Raji (cell line): ENCODE measurements around the gene GUCA1A.

ENCODE experiments used
- POLR2A ChIP-seq: IDR thresholded peaks from 2 replicates; pipeline ENCODE4 v1.6.1; 2011; ENCODE audit warnings: low read depth, low read length, control low read depth; ENCODE audit not compliant: insufficient read depth

The GUCA1A gene

GRCh38 chr6:42138630-42139619 lies 34.2 kb upstream of the GUCA1A start:
- TF ChIP-seq POLR2A = no peak

- TF ChIP-seq POLR2A = no peak
Measured at GRCh38 chr6:42140032-42140431, 33.1 kb upstream of the GUCA1A start.

DNA sequence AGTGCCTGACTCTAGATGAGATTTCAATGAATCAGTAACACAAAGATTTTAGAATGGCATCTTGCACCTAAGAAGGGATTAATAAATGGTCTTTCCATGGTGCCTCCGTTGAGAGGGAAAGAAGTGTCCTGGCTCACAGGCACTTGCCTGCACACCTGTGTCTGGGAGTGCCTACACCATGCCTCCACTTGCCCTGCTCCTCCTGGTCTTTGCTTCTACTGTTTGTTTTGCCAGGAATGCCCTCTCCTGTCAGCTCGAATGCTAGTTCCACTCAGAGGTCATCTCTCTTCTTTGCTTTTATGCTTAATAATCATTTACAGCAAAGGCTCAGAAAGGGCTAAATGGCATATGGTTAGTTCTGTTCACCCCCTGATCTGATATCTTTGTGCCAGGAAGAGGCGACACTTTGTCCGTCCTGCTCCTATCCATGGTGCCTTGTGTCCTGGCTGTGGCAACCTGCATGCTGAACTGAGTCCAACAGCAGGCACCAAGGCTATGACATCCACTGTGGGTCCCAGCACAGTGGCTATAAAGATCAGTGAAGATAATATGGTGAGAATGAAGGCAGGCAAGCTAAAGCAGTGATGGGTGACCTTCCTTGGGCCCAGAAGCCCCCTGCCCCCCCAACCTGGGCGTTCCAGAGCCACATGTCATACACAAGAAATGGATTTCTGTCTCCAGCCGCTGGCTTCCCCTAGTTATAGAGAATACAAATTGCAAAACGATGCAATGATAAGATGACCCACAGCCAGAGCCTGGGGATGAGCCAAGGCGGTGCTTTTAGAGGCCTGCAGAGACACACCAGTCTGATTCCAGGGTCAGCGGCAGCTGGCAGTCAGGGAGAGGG lies 32.2 kb upstream of the GUCA1A start:
- TF ChIP-seq POLR2A = no peak

DNA sequence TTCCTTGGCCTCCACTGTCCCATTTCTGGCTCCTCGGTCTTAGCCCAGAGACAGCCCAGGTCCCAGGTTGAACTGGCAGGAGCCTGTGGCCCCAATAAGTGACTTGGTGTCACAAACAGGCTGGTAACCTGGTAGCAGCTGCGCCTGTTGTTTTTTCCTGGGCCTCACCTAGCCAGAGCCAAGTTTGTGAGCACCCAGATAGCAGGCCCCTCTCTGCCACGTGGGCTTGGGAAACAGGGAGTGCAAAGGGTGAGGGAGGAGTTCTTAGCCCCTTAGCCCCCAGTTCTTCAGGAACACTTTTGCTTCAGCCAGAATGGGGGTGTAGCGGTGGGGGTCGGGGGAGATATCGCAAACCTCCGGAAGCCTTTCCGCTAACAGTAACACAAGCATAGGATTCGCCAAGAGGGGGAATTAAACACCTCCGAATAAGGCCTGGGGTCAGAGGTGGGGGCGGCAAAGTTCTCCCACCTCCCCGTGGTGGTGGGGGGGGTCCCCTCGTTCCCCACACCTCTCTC lies 31.5 kb upstream of the GUCA1A start:
- no peak for TF ChIP-seq POLR2A

DNA sequence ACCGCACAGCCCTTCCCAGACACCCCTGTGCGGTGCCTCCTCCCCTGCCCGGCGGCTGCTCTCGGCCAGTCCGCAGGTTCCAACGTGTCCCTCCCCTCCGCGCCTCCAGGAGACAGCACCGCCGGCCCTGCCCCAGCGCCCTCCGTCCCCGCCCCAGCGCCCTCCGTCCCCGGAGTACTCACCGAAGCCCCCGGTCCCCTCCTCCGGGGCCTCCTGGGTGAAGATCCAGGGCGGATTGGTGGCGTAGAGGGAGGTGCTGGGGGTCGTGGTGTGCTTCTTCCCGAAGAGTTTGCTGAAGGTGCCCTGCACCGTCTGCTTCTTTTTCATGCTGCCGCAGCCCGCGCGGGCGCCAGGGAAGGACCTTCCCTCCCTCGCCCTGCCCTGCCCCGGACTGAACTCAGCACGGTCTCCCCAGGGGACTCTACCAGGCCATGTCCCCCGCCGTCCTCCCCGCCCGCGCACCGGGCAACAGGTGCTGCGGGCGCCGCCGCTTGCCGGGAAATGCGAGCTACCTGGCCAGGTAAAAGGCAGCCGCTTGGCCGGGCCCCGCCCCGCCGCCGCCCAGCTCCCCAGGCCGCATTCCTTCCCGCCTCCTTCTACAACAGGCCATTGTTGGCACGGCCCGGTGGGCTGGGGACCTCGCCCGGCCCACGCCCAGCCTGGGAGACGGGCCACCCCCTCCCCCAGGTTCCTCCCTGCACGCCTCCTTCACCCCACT lies 30.9 kb upstream of the GUCA1A start, which contains the start of gene C6orf132:
TSS of gene C6orf132 (minus strand) at position 503 of the 718 bp plus-strand sequence. CDS start at position 327, 176 bp downstream.
- no peak for TF ChIP-seq POLR2A

GRCh38 chr6:42147138-42147562 lies 26.0 kb upstream of the GUCA1A start:
- no peak for TF ChIP-seq POLR2A

DNA sequence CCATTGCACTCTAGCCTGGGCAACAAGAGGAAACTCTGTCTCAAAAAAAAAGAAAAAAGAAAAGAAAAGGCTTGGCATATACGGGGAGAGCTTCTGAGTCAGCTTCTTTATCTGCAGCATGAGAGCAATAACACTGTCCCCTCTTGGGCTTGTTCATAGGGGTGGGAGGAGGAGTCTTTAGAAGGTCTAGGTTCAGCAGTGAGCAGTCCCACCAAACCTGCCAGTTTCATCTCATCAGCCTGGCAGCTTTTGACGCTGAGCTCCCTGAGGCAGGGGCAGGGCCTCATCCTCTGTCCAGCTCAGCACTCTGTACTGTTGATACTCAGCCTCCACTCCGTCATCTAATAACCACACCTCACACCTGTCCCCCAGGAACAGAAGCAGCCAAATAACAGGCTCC lies 25.1 kb upstream of the GUCA1A start:
- TF ChIP-seq POLR2A = no peak

DNA sequence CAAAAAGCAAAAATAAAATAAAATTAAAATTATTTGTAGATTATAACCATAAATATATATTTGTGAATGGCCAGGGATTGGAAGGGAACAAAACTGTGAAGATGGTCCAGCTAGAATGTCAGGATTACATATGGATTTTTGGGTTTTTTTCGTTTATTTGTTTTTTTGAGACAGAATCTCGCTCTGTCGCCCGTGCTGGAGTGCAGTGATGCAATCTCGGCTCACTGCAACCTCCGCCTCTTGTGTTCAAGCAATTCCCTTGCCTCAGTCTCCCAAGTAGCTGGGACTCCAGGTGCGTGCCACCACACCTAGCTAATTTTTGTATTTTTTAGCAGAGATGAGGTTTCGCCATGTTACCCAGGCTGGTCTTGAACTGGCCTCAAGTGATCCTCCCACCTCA lies 22.9 kb upstream of the GUCA1A start:
- no peak for TF ChIP-seq POLR2A

GRCh38 chr6:42152024-42152423 lies 21.1 kb upstream of the GUCA1A start:
- no peak for TF ChIP-seq POLR2A

- no peak for TF ChIP-seq POLR2A
Measured at GRCh38 chr6:42153921-42154320, 19.2 kb upstream of the GUCA1A start.

GRCh38 chr6:42154461-42155209 lies 18.5 kb upstream of the GUCA1A start:
- TF ChIP-seq POLR2A = no peak

DNA sequence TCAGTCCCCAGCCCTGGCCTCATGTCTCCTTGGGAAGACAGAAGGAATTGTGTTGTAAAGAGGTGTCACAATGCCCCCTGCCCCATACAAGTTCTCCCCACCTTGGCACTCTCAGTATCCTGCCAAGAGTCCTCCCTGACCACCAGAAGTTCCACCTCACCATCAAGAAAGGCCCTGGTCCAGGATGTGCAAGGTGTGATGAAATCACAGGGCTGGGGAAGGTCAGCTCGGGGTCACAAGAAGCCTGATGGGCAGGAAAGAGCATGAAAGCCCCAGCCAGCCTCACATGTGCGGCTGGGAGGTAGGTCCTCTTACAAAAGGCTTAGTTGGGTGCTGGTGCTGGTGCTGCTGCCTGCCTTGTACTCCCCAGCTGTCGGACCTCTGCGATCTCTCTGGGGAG lies 17.9 kb upstream of the GUCA1A start:
- no peak for TF ChIP-seq POLR2A

GRCh38 chr6:42156638-42157037 lies 16.5 kb upstream of the GUCA1A start:
- no peak for TF ChIP-seq POLR2A

DNA sequence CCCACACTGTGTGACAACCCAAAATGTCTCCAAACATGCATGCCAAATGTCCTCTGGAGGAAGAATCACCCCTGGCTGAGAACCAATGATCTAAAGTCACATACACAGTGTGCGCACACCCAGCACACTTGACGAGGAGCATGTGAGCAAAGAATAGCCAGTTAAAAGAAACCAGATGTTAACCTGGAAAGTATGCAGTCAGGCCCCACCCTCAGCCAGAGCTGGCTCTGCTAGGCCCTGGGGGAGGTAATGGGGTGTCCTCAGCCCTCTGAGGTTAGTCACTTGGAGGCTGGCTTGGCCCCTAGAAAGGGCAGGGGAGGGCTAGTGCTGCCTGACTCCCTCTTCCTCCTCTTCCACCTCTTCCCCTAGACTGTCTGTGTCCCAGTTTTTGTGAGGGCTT lies 15.2 kb upstream of the GUCA1A start:
- no peak for TF ChIP-seq POLR2A
